Smooth muscle cell (in vitro differentiated cells): ENCODE measurements around the gene CHRNB1. TPM values are rescaled to one million over a fixed set of nuclear protein-coding genes. Genes with fewer than 3 reads are reported as not detected.

Source experiments
- DNase-seq: peaks from one replicate; lab custom pipeline; 2025; ENCODE audit not compliant: unreplicated experiment; lab: John Stamatoyannopoulos, UW
- H2AFZ ChIP-seq: fragments of 200-600 bp; sonication (generic); 2 replicates; pipeline ENCODE4 v1.6.0; 2016; ENCODE audit warnings: antibody characterized with exemption, low read depth, mild to moderate bottlenecking
- H3F3A ChIP-seq: fragments of 200-600 bp; sonication (generic); 2 replicates; pipeline ENCODE4 v1.6.0; 2017; ENCODE audit warnings: antibody characterized with exemption, low read depth
- H3K27ac ChIP-seq: fragments of 200-600 bp; sonication (generic); 2 replicates; pipeline ENCODE4 v1.5.1; 2016; ENCODE audit warnings: low read depth, mild to moderate bottlenecking
- H3K27me3 ChIP-seq: fragments of 200-600 bp; sonication (generic); 2 replicates; pipeline ENCODE4 v1.6.1; 2016; ENCODE audit warnings: low read depth, mild to moderate bottlenecking
- H3K36me3 ChIP-seq: fragments of 200-600 bp; sonication (generic); 2 replicates; pipeline ENCODE4 v1.5.1; 2016; ENCODE audit warnings: low read depth
- H3K4me1 ChIP-seq: fragments of 200-600 bp; sonication (generic); 2 replicates; pipeline ENCODE4 v1.5.1; 2016; ENCODE audit warnings: low read depth
- H3K4me2 ChIP-seq: fragments of 200-600 bp; sonication (generic); 2 replicates; pipeline ENCODE4 v1.6.0; 2016; ENCODE audit warnings: mild to moderate bottlenecking
- H3K4me3 ChIP-seq: fragments of 200-600 bp; sonication (generic); 2 replicates; pipeline ENCODE4 v1.5.1; 2016; ENCODE audit warnings: mild to moderate bottlenecking
- H3K79me2 ChIP-seq: fragments of 200-600 bp; sonication (generic); 2 replicates; pipeline ENCODE4 v1.6.0; 2016; ENCODE audit warnings: low read depth, mild to moderate bottlenecking
- H3K9ac ChIP-seq: fragments of 200-600 bp; sonication (generic); 2 replicates; pipeline ENCODE4 v1.6.0; 2016; ENCODE audit warnings: low read depth
- H3K9me3 ChIP-seq: fragments of 200-600 bp; sonication (generic); replicated peaks from 2 replicates; pipeline ENCODE4 v1.5.1; 2016; ENCODE audit warnings: low read depth
- H4K20me1 ChIP-seq: fragments of 200-600 bp; sonication (generic); 2 replicates; pipeline ENCODE4 v1.6.0; 2016; ENCODE audit warnings: low read depth
- CTCF ChIP-seq: fragments of 200-600 bp; sonication (generic); IDR thresholded peaks from 2 replicates; pipeline ENCODE4 v1.5.1; 2017; ENCODE audit warnings: borderline replicate concordance, mild to moderate bottlenecking, antibody characterized with exemption; ENCODE audit not compliant: insufficient read depth, poor library complexity, severe bottlenecking
- WGBS: methylation state at CpG from one replicate; pipeline ENCODE4 v1.1.7; 2016; ENCODE audit warnings: low lambda C conversion rate; 5-methylcytosine and 5-hydroxymethylcytosine counted together
- polyA plus RNA-seq: library from polyadenylated mRNA; unstranded; fragments of >200 nt; fragmentation: Nextera tagmentation; extraction: Ambion mirVana; gene quantifications from 2 replicates; pipeline ENCODE4 v1.2.1, GENCODE V29; 2016
- total RNA-seq: library from RNA; depleted of rRNA; stranded (reverse); fragments of >200 nt; gene quantifications from 2 replicates; pipeline ENCODE4 v1.2.3, GENCODE V29; 2014

The CHRNB1 gene
- total and polyA plus RNA-seq, 2 experiments from 2014 or later, result 12.2 to 19.0 TPM

DNA sequence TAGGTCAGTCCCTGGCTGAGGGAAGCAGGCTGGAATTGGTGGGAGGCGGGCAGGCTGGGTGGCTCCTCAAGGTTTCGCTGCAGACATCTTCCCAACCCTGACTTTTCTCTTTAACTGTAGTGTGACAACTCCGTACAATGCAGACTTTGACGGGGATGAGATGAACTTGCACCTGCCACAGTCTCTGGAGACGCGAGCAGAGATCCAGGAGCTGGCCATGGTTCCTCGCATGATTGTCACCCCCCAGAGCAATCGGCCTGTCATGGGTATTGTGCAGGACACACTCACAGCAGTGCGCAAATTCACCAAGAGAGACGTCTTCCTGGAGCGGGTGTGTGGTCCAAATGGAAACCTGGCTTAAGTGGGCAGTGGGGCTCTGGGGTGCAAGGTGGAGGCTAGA lies 54.3 kb downstream of the CHRNB1 start:
- Histone ChIP-seq H3K36me3 (peaks cover 22% of the 10 kb centered on the region), H3K4me1 (no peaks in the 10 kb centered on the region), H4K20me1 (peaks cover 69% of the 10 kb centered on the region), H3K79me2 (peaks cover 18% of the 10 kb centered on the region), H3F3A (no peaks in the 10 kb centered on the region), H2AFZ (no peak overlapping the region), H3K4me2 (no peak overlapping the region), H3K9me3 (no peaks in the 10 kb centered on the region), H3K9ac (no peak overlapping the region), H3K27ac (no peak overlapping the region), H3K4me3 (no peak overlapping the region), H3K27me3 (no peaks in the 10 kb centered on the region)
- 91% methylated on average over 11 of the region's 11 CpGs for WGBS
- no peak for TF ChIP-seq CTCF
- no peak for DNase-seq

DNA sequence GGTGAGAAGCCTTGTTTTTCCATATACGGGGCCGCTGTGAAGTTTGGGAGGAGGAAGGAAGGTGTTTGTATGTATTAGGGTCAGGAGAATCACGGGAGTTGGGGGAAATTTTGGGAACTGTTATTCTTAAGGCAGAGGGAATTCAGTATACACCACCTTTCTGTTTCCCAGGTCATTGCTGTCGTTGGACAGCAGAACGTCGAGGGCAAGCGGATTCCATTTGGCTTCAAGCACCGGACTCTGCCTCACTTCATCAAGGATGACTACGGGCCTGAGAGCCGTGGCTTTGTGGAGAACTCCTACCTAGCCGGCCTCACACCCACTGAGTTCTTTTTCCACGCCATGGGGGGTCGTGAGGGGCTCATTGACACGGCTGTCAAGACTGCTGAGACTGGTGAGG lies 56.9 kb downstream of the CHRNB1 start:
- H3K27me3 ChIP-seq, result no peaks in the 10 kb centered on the region
- H3K4me2 ChIP-seq, result no peak overlapping the region
- WGBS, result 94% methylated on average over 14 of the region's 14 CpGs
- H2AFZ ChIP-seq, result no peak overlapping the region
- H3K79me2 ChIP-seq, result no peaks in the 10 kb centered on the region
- H3K27ac ChIP-seq, result no peak overlapping the region
- TF ChIP-seq CTCF, result no peak
- H3F3A ChIP-seq, result no peaks in the 10 kb centered on the region
- H3K4me3 ChIP-seq, result no peak overlapping the region
- H3K9me3 ChIP-seq, result no peaks in the 10 kb centered on the region
- no peak for DNase-seq
- H3K9ac ChIP-seq, result no peak overlapping the region
- H4K20me1 ChIP-seq, result peaks cover 48% of the 10 kb centered on the region
- H3K4me1 ChIP-seq, result no peaks in the 10 kb centered on the region
- H3K36me3 ChIP-seq, result peaks cover 28% of the 10 kb centered on the region

GRCh38 chr17:7502171-7502847 lies 57.4 kb downstream of the CHRNB1 start:
- H3K4me2 ChIP-seq, result no peak overlapping the region
- H3K9me3 ChIP-seq, result no peaks in the 10 kb centered on the region
- no peak overlapping the region for H3K27ac ChIP-seq
- no peak for TF ChIP-seq CTCF
- peaks cover 31% of the 10 kb centered on the region for H3K36me3 ChIP-seq
- DNase-seq, result no peak
- H3K27me3 ChIP-seq, result no peaks in the 10 kb centered on the region
- no peak overlapping the region for H3K4me3 ChIP-seq
- no peak overlapping the region for H3K9ac ChIP-seq
- WGBS, result 98% methylated on average over 20 of the region's 20 CpGs
- no peaks in the 10 kb centered on the region for H3K79me2 ChIP-seq
- no peaks in the 10 kb centered on the region for H3F3A ChIP-seq
- no peak overlapping the region for H2AFZ ChIP-seq
- H3K4me1 ChIP-seq, result no peaks in the 10 kb centered on the region
- H4K20me1 ChIP-seq, result peaks cover 47% of the 10 kb centered on the region

GRCh38 chr17:7502987-7503386 lies 58.1 kb downstream of the CHRNB1 start:
- no peak overlapping the region for H3K9ac ChIP-seq
- H3K79me2 ChIP-seq, result no peaks in the 10 kb centered on the region
- H3K36me3 ChIP-seq, result peaks cover 36% of the 10 kb centered on the region
- H3K4me2 ChIP-seq, result no peak overlapping the region
- H3K4me1 ChIP-seq, result no peaks in the 10 kb centered on the region
- no peak overlapping the region for H3K4me3 ChIP-seq
- no peaks in the 10 kb centered on the region for H3K9me3 ChIP-seq
- no peak overlapping the region for H3K27ac ChIP-seq
- H3F3A ChIP-seq, result no peaks in the 10 kb centered on the region
- no peaks in the 10 kb centered on the region for H3K27me3 ChIP-seq
- TF ChIP-seq CTCF, result no peak
- no peak for DNase-seq
- 91% methylated on average over 14 of the region's 14 CpGs for WGBS
- H4K20me1 ChIP-seq, result peaks cover 42% of the 10 kb centered on the region
- H2AFZ ChIP-seq, result no peak overlapping the region
